K562 treated with DMSO at 1 percent for 48 hours (cell line): ENCODE measurements around the gene EXTL1. TPM values are rescaled to one million over a fixed set of nuclear protein-coding genes. Genes with fewer than 3 reads are reported as not detected.

ENCODE experiments used
- total RNA-seq: library from RNA; unstranded; fragments of 300-600 nt; gene quantifications from 2 replicates; pipeline ENCODE4 v1.2.3, GENCODE V29; 2022; ENCODE audit warnings: low replicate concordance; ENCODE audit errors: extremely low read depth

The EXTL1 gene
- total RNA-seq: not detected in 2 replicates

GRCh38 chr1:26021647-26022403, at the start of gene EXTL1:
Gene EXTL1 (plus strand): TSS chr1:26021775. CDS start chr1:26022647, 872 bp downstream.

GRCh38 chr1:25997828-25998761, 23.5 kb upstream of the EXTL1 start, which contains the start of gene PAFAH2:
Gene PAFAH2 (minus strand): TSS chr1:25998063. CDS start chr1:25990816, 7,247 bp downstream.

GRCh38 chr1:26045722-26046245, 24.2 kb downstream of the EXTL1 start, which contains the start of gene SLC30A2:
Gene SLC30A2 (minus strand): TSS chr1:26046118. CDS start chr1:26045896, 222 bp downstream.

GRCh38 chr1:26067432-26067911, 45.9 kb downstream of the EXTL1 start, which contains the start of gene TRIM63:
Gene TRIM63 (minus strand): TSS chr1:26067630. CDS start chr1:26067494, 136 bp downstream.

Other genes starting within 250 kb of the EXTL1 start
- not detected in 2 replicates for gene SELENON, start 221.6 kb upstream of the EXTL1 start, total RNA-seq
- 870 TPM in 1 of 2 replicates, not detected in the other for gene MTFR1L, start 201.8 kb upstream of the EXTL1 start, total RNA-seq
- gene AUNIP, start 162.3 kb upstream of the EXTL1 start, total RNA-seq: not detected in 2 replicates
- gene PAQR7, start 146.1 kb upstream of the EXTL1 start, total RNA-seq: not detected in 2 replicates
- gene STMN1, start 115.4 kb upstream of the EXTL1 start, total RNA-seq: not detected in 2 replicates
- not detected in 2 replicates for gene PAFAH2, start 23.7 kb upstream of the EXTL1 start, total RNA-seq
- gene SLC30A2, start 24.3 kb downstream of the EXTL1 start, total RNA-seq: not detected in 2 replicates
- gene TRIM63, start 45.9 kb downstream of the EXTL1 start, total RNA-seq: not detected in 2 replicates
- gene PDIK1L, start 90.0 kb downstream of the EXTL1 start, total RNA-seq: not detected in 2 replicates
- gene FAM110D, start 137.3 kb downstream of the EXTL1 start, total RNA-seq: not detected in 2 replicates
- gene C1orf232, start 147.2 kb downstream of the EXTL1 start, total RNA-seq: not detected in 2 replicates
- not detected in 2 replicates for gene ZNF593, start 148.1 kb downstream of the EXTL1 start, total RNA-seq
- not detected in 2 replicates for gene ZNF593OS, start 150.1 kb downstream of the EXTL1 start, total RNA-seq
- not detected in 2 replicates for gene CNKSR1, start 155.7 kb downstream of the EXTL1 start, total RNA-seq
- not detected in 2 replicates for gene CATSPER4, start 168.8 kb downstream of the EXTL1 start, total RNA-seq
- not detected in 2 replicates for gene CEP85, start 212.4 kb downstream of the EXTL1 start, total RNA-seq